Calu3 (cell line): ENCODE measurements around the gene NLRP6. TPM values are rescaled to one million over a fixed set of nuclear protein-coding genes. Genes with fewer than 3 reads are reported as not detected.

Experiments
- BruUV-seq: library from RNA; stranded (reverse); fragments of 400-500 nt; replicated peaks from 2 replicates; lab custom pipeline; 2021; lab: Mats Ljungman, UMichigan
- CTCF ChIA-PET: fragments of 300-600 bp; sonication (Branson Sonifier 250); formaldehyde crosslinking; loops from one replicate; lab custom pipeline; 2022; ENCODE audit warnings: antibody characterized with exemption; lab: Charles Lee
- DNase-seq: peaks from one replicate; pipeline ENCODE4 v3.0.0; 2022
- H3K27ac Mint-ChIP-seq: one replicate; pipeline ENCODE4 v1.8.0; 2022; ENCODE audit warnings: mixed read lengths; ENCODE audit not compliant: unreplicated experiment
- H3K27me3 Mint-ChIP-seq: one replicate; pipeline ENCODE4 v1.8.0; 2022; ENCODE audit warnings: mixed read lengths; ENCODE audit not compliant: unreplicated experiment
- H3K36me3 Mint-ChIP-seq: one replicate; pipeline ENCODE4 v1.8.0; 2022; ENCODE audit warnings: mild to moderate bottlenecking, moderate library complexity, mixed read lengths; ENCODE audit not compliant: insufficient read depth, unreplicated experiment
- H3K4me1 Mint-ChIP-seq: one replicate; pipeline ENCODE4 v1.8.0; 2022; ENCODE audit warnings: mild to moderate bottlenecking, low read depth, mixed read lengths; ENCODE audit not compliant: unreplicated experiment
- H3K4me3 Mint-ChIP-seq: one replicate; pipeline ENCODE4 v1.8.0; 2022; ENCODE audit warnings: mild to moderate bottlenecking, low read depth, moderate library complexity, mixed read lengths; ENCODE audit not compliant: unreplicated experiment
- H3K9me3 Mint-ChIP-seq: one replicate; pipeline ENCODE4 v1.8.0; 2022; ENCODE audit warnings: low read depth, mixed read lengths; ENCODE audit not compliant: unreplicated experiment
- CTCF ChIP-seq: fragments of 200-600 bp; IDR thresholded peaks from one replicate; pipeline ENCODE4 v1.8.0; 2022; ENCODE audit warnings: antibody characterized with exemption; ENCODE audit not compliant: unreplicated experiment
- intact Hi-C: fragments of 100-400 bp; cut with micrococcal nuclease; formaldehyde crosslinking; loops from one replicate; pipeline ENCODE4 v1.10.0; 2022; ENCODE audit not compliant: unreplicated experiment
- total RNA-seq: library from RNA; stranded (reverse); gene quantifications from 2 replicates; pipeline ENCODE4 v1.2.3, GENCODE V29; 2022

The NLRP6 gene
- total RNA-seq, 1 experiment from 2014 or later, result not detected

- H3K27me3 Mint-ChIP-seq, result peaks cover 57% of the 10 kb centered on the region
- no TSS peak for BruUV-seq
- H3K4me1 Mint-ChIP-seq, result peaks cover 18% of the 10 kb centered on the region
- H3K27ac Mint-ChIP-seq, result no peak overlapping the region
- H3K4me3 Mint-ChIP-seq, result no peak overlapping the region
- no peak for DNase-seq
- no peaks in the 10 kb centered on the region for H3K9me3 Mint-ChIP-seq
- TF ChIP-seq CTCF, result no peak
- CTCF ChIA-PET, result no interaction called here
- H3K36me3 Mint-ChIP-seq, result no peaks in the 10 kb centered on the region
- intact Hi-C loops, result no loop called here
These were observed 7.5 kb upstream of the NLRP6 start for GRCh38 chr11:270451-271318.

DNA sequence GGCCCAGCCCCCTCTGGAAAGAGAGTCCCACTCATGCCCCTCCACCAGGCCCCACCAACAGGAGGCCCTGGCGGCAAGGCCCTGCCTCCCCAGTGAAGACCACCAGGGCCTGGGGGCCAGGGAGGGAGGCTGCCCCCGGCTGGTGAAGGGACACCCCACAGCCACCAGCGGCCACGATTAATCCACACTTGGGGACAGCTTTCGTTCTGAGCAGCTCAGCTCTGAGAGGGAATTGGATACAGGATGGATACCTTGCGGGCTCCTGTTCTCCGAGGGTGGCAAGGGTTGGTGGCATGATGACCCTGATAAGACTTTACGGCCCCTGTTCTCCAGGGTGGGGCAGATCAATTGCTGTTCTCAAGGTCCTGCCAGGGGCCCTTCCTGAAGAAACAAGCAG lies 6.9 kb upstream of the NLRP6 start:
- no peak overlapping the region for H3K4me3 Mint-ChIP-seq
- H3K4me1 Mint-ChIP-seq, result peaks cover 18% of the 10 kb centered on the region
- no peak overlapping the region for H3K27ac Mint-ChIP-seq
- H3K36me3 Mint-ChIP-seq, result no peaks in the 10 kb centered on the region
- no peak for DNase-seq
- CTCF ChIA-PET, result no interaction called here
- TF ChIP-seq CTCF, result no peak
- no TSS peak for BruUV-seq
- H3K27me3 Mint-ChIP-seq, result peaks cover 63% of the 10 kb centered on the region
- no peaks in the 10 kb centered on the region for H3K9me3 Mint-ChIP-seq
- intact Hi-C loops, result no loop called here

- TF ChIP-seq CTCF, result no peak
- no peak for DNase-seq
- no TSS peak for BruUV-seq
- H3K4me1 Mint-ChIP-seq, result peaks cover 18% of the 10 kb centered on the region
- peaks cover 74% of the 10 kb centered on the region for H3K27me3 Mint-ChIP-seq
- H3K36me3 Mint-ChIP-seq, result no peaks in the 10 kb centered on the region
- H3K27ac Mint-ChIP-seq, result no peak overlapping the region
- CTCF ChIA-PET, result no interaction called here
- intact Hi-C loops, result no loop called here
- H3K9me3 Mint-ChIP-seq, result peaks cover 5% of the 10 kb centered on the region
- no peak overlapping the region for H3K4me3 Mint-ChIP-seq
These were observed 5.8 kb upstream of the NLRP6 start for GRCh38 chr11:272195-272930.

- Mint-ChIP-seq H3K4me3 (no peak overlapping the region), H3K9me3 (peaks cover 5% of the 10 kb centered on the region), H3K36me3 (no peaks in the 10 kb centered on the region), H3K27me3 (peaks cover 74% of the 10 kb centered on the region), H3K27ac (no peak overlapping the region), H3K4me1 (peaks cover 16% of the 10 kb centered on the region)
- DNase-seq, result no peak
- BruUV-seq, result no TSS peak
- CTCF ChIA-PET, result no interaction called here
- intact Hi-C loops, result no loop called here
- no peak for TF ChIP-seq CTCF
These were observed 5.3 kb upstream of the NLRP6 start for GRCh38 chr11:272931-273198.
